HG03558 (cell line): ENCODE results near the gene RPP38.

Source experiments
- ATAC-seq: cut with Tn5 transposase; IDR thresholded peaks from one replicate; pipeline ENCODE4 v1.9.1; 2021; ENCODE audit warnings: moderate number of reproducible peaks; ENCODE audit not compliant: unreplicated experiment; ENCODE audit errors: extremely low read depth

The RPP38 gene

GRCh38 chr10:15149042-15149771, 52.1 kb downstream of the RPP38 start:
- no peak for ATAC-seq

- ATAC-seq: no peak
Observed at GRCh38 chr10:15150563-15150962, 53.4 kb downstream of the RPP38 start.

- no peak for ATAC-seq
Observed at GRCh38 chr10:15152556-15152955, 55.4 kb downstream of the RPP38 start.
